CD1c-positive myeloid dendritic cell (primary cell): Measurements from ENCODE around the gene ZNF546.
"Not testable (repeated sequence)": the region's sequence is repeated elsewhere in the genome, so short reads cannot be mapped to it uniquely, and the experiment has no call there.

ENCODE experiments used
- DNase-seq: peaks from one replicate; pipeline ENCODE4 v3.0.0-alpha.2; 2016; ENCODE audit errors: extremely low spot score

The ZNF546 gene

GRCh38 chr19:39986643-39987042 lies 10.2 kb upstream of the ZNF546 start:
- no peak for DNase-seq

GRCh38 chr19:39987167-39987566 lies 9.7 kb upstream of the ZNF546 start:
- no peak for DNase-seq

DNA sequence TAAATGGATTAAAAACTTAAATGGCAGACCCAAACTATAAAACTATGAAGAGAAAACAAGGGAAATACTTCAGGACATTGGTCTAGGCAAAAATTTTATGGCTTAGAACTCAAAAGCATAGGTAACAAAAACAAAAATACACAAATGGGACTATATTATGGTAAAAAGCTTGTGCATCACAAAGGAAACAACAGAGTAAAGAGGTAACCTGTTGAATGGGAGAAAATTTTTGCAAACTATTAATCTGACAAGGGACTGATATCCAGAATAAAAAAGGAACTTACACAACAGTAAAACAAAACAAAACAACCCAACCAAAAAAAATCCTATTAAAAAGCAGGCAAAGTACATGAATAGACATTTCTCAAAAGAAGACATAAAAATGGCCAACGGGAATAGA lies 9.3 kb upstream of the ZNF546 start:
- no peak for DNase-seq

- DNase-seq = no peak
Measured at GRCh38 chr19:39993605-39994004, 3.3 kb upstream of the ZNF546 start.

- DNase-seq = no peak
Measured at GRCh38 chr19:39994361-39994760, 2.5 kb upstream of the ZNF546 start.

DNA sequence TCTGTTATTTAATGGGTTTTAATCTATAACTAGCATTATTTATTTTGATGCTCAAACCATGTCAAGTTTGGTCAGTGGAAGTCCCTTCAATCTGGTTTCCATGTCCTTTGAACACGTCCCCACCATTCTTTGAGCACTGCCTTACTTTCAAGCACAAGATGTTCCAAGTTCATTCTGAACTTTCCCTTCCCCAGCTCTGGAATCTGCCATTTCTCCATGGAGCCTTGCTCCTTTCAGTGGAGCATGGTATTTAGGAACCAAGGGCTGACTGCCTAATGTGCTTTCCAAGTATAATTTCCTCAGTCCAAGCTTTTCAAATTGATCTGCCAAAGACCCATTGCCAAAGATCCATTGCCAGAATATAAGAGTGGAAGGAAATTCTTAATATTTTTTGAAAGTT lies 1.1 kb upstream of the ZNF546 start:
- no peak for DNase-seq

GRCh38 chr19:39996218-39996810 lies 546 bp upstream of the ZNF546 start:
- DNase-seq = peak; percentile 36

GRCh38 chr19:39997638-39998216 lies 867 bp downstream of the ZNF546 start:
- no peak for DNase-seq

GRCh38 chr19:39998501-39998900 lies 1.6 kb downstream of the ZNF546 start:
- no peak for DNase-seq

DNA sequence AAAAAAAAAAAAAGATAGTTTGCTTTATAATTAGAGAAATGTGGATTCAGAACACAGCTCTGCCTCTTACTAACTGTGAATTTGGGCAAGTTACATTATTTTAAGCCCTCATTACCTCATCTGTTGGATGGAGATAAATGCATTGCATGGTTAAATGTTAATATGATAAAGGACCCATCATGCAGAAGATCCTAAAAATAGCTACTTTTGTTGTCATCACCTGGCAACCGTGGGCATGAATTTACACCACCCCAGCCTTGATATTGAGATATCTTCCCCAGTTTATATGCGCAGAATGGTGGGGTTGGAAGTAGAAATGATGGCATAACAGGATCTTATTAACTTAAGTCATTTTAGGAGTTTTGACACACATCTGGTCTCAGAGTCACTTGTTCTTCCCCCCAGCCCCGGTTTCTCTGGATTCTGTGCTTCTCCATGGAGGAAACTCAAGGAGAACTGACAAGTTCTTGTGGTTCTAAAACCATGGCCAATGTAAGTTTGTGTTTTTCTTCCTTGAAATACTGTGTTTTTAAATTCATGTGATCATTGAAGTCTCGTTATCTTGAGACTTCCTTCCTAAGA lies 8.9 kb downstream of the ZNF546 start:
- DNase-seq = no peak

DNA sequence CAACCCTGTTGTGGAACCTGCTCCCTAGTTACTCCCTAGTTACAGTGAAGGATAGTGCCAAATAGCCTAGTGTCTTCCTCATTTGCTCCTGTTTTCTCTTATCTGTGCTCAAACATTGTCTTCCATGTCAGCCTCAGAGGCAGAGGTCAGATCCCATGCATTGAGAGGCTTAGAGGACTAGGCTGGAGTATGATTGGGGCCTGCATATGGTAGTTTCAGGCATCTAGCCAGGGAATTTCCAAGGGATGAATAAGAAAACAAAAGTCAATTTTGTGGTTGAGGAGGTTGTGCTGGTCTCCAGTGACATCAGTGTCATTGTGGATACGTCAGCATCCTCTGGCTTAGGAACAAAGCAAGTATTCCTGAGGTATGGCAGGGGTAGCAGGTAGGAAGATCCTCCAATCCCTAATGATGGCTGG lies 9.4 kb downstream of the ZNF546 start:
- no peak for DNase-seq

- no peak for DNase-seq
Measured at GRCh38 chr19:40009674-40010073, 12.8 kb downstream of the ZNF546 start.

DNA sequence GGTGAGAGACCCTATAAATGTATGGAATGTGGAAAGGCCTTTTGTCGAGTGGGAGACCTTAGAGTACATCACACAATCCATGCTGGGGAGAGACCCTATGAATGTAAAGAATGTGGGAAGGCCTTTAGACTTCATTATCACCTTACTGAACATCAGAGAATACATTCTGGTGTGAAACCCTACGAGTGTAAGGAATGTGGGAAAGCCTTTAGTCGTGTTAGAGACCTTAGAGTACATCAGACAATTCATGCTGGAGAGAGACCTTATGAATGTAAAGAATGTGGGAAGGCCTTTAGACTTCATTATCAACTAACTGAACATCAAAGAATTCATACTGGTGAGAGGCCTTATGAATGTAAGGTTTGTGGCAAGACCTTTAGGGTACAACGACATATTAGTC lies 17.1 kb downstream of the ZNF546 start:
- no peak for DNase-seq

DNA sequence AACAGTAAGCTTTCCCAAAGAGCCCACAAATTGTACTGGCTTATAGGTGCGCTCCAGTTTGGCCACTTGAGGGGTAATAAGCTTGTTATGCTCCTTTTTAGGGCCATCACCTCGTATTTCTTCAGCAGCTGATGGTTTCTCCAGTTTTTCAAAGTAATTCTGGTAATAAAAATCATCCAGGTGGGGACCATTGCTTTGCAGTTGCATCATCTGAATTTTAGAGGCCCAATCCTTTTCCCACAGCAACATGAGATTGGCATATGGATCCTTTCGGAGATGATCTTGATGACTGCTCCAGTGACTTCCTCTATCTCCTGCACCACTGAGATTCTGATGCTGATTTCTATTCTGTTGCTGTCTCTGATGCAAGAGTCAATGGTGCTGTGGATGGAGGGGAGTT lies 27.1 kb downstream of the ZNF546 start:
- DNase-seq = no peak

- no peak for DNase-seq
Measured at GRCh38 chr19:40025938-40026596, 29.2 kb downstream of the ZNF546 start.

GRCh38 chr19:40026597-40026970 lies 29.7 kb downstream of the ZNF546 start:
- DNase-seq = no peak

GRCh38 chr19:40033989-40034560 lies 37.2 kb downstream of the ZNF546 start:
- DNase-seq = no peak

- no peak for DNase-seq
Measured at GRCh38 chr19:40035996-40036395, 39.1 kb downstream of the ZNF546 start.

DNA sequence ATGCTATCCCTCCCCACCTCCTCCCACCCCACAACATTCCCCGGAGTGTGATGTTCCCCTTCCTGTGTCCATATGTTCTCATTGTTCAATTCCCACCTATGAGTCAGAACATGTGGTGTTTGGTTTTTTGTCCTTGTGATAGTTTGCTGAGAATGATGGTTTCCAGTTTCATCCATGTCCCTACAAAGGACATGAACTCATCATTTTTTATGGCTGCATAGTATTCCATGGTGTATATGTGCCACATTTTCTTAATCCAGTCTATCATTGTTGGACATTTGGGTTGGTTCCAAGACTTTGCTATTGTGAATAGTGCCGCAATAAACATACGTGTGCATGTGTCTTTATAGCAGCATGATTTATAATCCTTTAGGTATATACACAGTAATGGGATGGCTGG lies 41.2 kb downstream of the ZNF546 start:
- DNase-seq = not testable (repeated sequence)

DNA sequence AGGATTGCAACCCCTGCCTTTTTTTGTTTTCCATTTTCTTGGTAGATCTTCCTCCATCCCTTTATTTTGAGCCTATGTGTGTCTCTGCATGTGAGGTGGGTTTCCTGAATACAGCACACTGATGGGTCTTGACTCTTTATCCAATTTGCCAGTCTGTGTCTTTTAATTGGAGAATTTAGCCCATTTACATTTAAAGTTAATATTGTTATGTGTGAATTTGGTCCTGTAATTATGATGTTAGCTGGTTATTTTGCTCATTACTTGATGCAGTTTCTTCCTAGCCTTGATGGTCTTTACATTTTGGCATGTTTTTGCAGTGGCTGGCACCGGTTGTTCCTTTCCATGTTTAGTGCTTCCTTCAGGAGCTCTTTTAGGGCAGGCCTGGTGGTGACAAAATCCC lies 44.9 kb downstream of the ZNF546 start:
- DNase-seq = not testable (repeated sequence)

DNA sequence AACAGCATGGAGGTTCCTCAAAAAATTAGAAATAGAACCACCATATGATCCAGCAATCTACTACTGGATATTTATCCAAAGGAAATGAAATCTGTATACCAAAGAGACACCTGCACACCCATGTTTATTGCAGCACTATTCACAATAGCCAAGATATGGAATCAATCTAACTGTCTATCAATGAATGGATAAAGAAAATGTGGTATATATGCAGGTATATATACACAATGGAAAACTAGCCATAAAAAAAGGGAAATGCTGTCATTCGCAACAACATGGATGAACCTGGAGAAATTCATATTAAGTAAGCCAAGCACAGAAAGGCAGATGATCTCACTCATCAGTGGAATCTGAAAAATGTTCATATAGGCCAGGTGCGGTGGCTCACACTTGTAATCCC lies 56.6 kb downstream of the ZNF546 start:
- DNase-seq = no peak

GRCh38 chr19:40054632-40055031 lies 57.8 kb downstream of the ZNF546 start:
- no peak for DNase-seq

- DNase-seq = no peak
Measured at GRCh38 chr19:40055049-40055448, 58.2 kb downstream of the ZNF546 start.
